K562 (cell line): ENCODE data around the gene PRDM2. TPM values are rescaled to one million over a fixed set of nuclear protein-coding genes. Genes with fewer than 3 reads are reported as not detected.

ENCODE experiments used
- ATAC-seq: fragments of 200-7000 bp; cut with Tn5 transposase; 3 replicates; pipeline ENCODE4 v1.9.1; 2020; ENCODE audit warnings: moderate library complexity
- BruUV-seq: library from RNA; stranded (reverse); fragments of 400-500 nt; replicated peaks from 2 replicates; lab custom pipeline; 2021; lab: Mats Ljungman, UMichigan
- CTCF ChIA-PET: fragments of 300-600 bp; formaldehyde crosslinking; extraction: SDS; loops from one replicate; lab custom pipeline; 2021; ENCODE audit warnings: low intra/inter-chr PET ratio; lab: Yijun Ruan, JAX
- POLR2A ChIA-PET: fragments of 300-600, 350-650 bp; sonication (Branson Sonifier 250); formaldehyde crosslinking; extraction: SDS; loops from one replicate; lab custom pipeline; 2021; ENCODE audit warnings: antibody characterized with exemption, inconsistent platforms; lab: Yijun Ruan, JAX
- DNase-seq, 4 experiments: peaks; one replicate each; pipeline versions ENCODE4 v3.0.0 to v3.0.0-alpha.2; 2011 to 2018; ENCODE audit warnings: low spot score in 3 of 4, mixed read lengths in 3 of 4; ENCODE audit errors: extremely low read depth in 1 of 4
- FAIRE-seq: peaks from 2 replicates; lab custom pipeline; 2011; peaks lifted over from hg19 to GRCh38; lab: Jason Lieb, UNC
- H2AFZ ChIP-seq: 2 replicates; pipeline ENCODE4 v1.6.0; 2011; ENCODE audit warnings: low read depth, low read length, control low read depth, inconsistent platforms
- H3K27ac ChIP-seq: fragments of 200-600 bp; 3 replicates; pipeline ENCODE4 v1.8.0; 2011; ENCODE audit warnings: low read depth, mild to moderate bottlenecking, control low read depth, inconsistent platforms, low read length, moderate library complexity, mixed read lengths; ENCODE audit errors: extremely low read depth
- H3K27me3 ChIP-seq, 2 experiments: fragments of 300-600 bp in 1 of 2; 2 replicates in 1 of 2; 3 replicates in 1 of 2; pipeline versions ENCODE4 v1.6.0 to v1.8.0; 2011; ENCODE audit warnings: inconsistent platforms in 2 of 2, low read length in 2 of 2, mild to moderate bottlenecking in 1 of 2, mixed read lengths in 1 of 2, moderate library complexity in 1 of 2; ENCODE audit not compliant: control insufficient read depth in 2 of 2, insufficient read depth in 2 of 2
- H3K36me3 ChIP-seq: fragments of 300-600 bp; 3 replicates; pipeline ENCODE4 v1.8.0; 2011; ENCODE audit warnings: mild to moderate bottlenecking, low read length, inconsistent platforms; ENCODE audit not compliant: control insufficient read depth, insufficient read depth
- H3K4me1 ChIP-seq, 2 experiments: fragments of 200-600 bp in 1 of 2; replicated peaks in 1 of 2; 2 replicates in 1 of 2; 3 replicates in 1 of 2; pipeline versions ENCODE4 v1.5.1 to v1.8.0; 2011; ENCODE audit warnings: inconsistent platforms in 2 of 2, low read length in 2 of 2, mild to moderate bottlenecking in 1 of 2, mixed read lengths in 1 of 2, moderate library complexity in 1 of 2; ENCODE audit not compliant: control insufficient read depth in 2 of 2, insufficient read depth in 2 of 2
- H3K4me2 ChIP-seq: 2 replicates; pipeline ENCODE4 v1.6.1; 2011; ENCODE audit warnings: low read length, control low read depth, inconsistent platforms, mixed read lengths; ENCODE audit not compliant: insufficient read depth
- H3K4me3 ChIP-seq: fragments of 200-600 bp; sonication (generic), shearing (Covaris generic); 2 replicates; pipeline ENCODE4 v1.5.1; 2016; ENCODE audit warnings: control low read depth, inconsistent platforms
- H3K79me2 ChIP-seq: fragments of 200-600 bp; 3 replicates; pipeline ENCODE4 v1.8.0; 2011; ENCODE audit warnings: low read length, inconsistent platforms; ENCODE audit not compliant: control insufficient read depth, insufficient read depth
- H3K9ac ChIP-seq, 2 experiments: 2 replicates each; pipeline versions ENCODE4 v1.6.0 to v1.6.1; 2011; ENCODE audit warnings: low read depth in 2 of 2, low read length in 2 of 2, control low read depth in 1 of 2, inconsistent platforms in 1 of 2, mild to moderate bottlenecking in 1 of 2, mixed read lengths in 1 of 2; ENCODE audit not compliant: insufficient read depth in 1 of 2
- H3K9me1 ChIP-seq: one replicate; pipeline ENCODE4 v1.6.0; 2011; ENCODE audit warnings: inconsistent platforms, mild to moderate bottlenecking, low read length, moderate library complexity; ENCODE audit not compliant: control insufficient read depth, insufficient read depth
- H3K9me3 ChIP-seq: replicated peaks from 2 replicates; pipeline ENCODE4 v1.5.1; 2011; ENCODE audit warnings: low read depth, low read length, inconsistent platforms; ENCODE audit not compliant: control insufficient read depth, insufficient read depth
- H4K20me1 ChIP-seq: replicated peaks from 2 replicates; pipeline ENCODE4 v1.6.1; 2011; ENCODE audit warnings: low read length, inconsistent platforms, mixed read lengths; ENCODE audit not compliant: control insufficient read depth, insufficient read depth
- CBX3 ChIP-seq, 2 experiments: IDR thresholded peaks; 1 replicate in 1 of 2; 2 replicates in 1 of 2; pipeline ENCODE4 v1.6.1; 2012; ENCODE audit warnings: inconsistent platforms in 2 of 2, low read length in 2 of 2, borderline replicate concordance in 1 of 2, control low read depth in 1 of 2
- HMGXB4 ChIP-seq: sonication (generic); formaldehyde crosslinking; IDR thresholded peaks from 2 replicates; pipeline ENCODE4 v1.8.1; 2023; ENCODE audit warnings: mild to moderate bottlenecking, missing genetic modification reagents
- ZBTB8A ChIP-seq: fragments of 450-650 bp; IDR thresholded peaks from 2 replicates; pipeline ENCODE4 v1.6.1; 2018; ENCODE audit warnings: mild to moderate bottlenecking, moderate library complexity; ENCODE audit not compliant: partially characterized antibody
- WGBS: fragments of 100-300 bp; shearing (Covaris generic); methylation state at CpG from one replicate; pipeline ENCODE4 v1.1.6; 2016; ENCODE audit warnings: low coverage, mixed read lengths; ENCODE audit not compliant: insufficient coverage; ENCODE audit errors: missing lambda C conversion rate; 5-methylcytosine and 5-hydroxymethylcytosine counted together
- in situ Hi-C: fragments of 300-500 bp; cut with MboI; formaldehyde crosslinking; loops from 4 replicates; pipeline ENCODE4 v1.15.0; 2018; ENCODE audit warnings: inconsistent platforms, mixed read lengths
- intact Hi-C: fragments of 100-400 bp; cut with micrococcal nuclease; formaldehyde crosslinking; loops from 2 replicates; pipeline ENCODE4 v1.14.2; 2022
- polyA plus RNA-seq, 8 experiments: library from polyadenylated mRNA; depleted of rRNA in 4 of 8; stranded (reverse) in 5 of 8; unstranded in 3 of 8; fragments of >200 nt; fragmentation: Nextera tagmentation in 2 of 8; fragmentation: Illumina TruSeq in 1 of 8; extraction: Ambion mirVana in 2 of 8; extraction: Trizol in 1 of 8; gene quantifications; 2 replicates each; pipeline versions ENCODE4 v1.2.1 to v1.2.3, GENCODE V29; 2011 to 2014; ENCODE audit warnings: inconsistent platforms in 1 of 8, missing spikeins in 1 of 8
- total RNA-seq, 7 experiments: library from RNA; depleted of rRNA in 6 of 7; stranded (reverse); fragments of >200 nt in 6 of 7; fragmentation: Illumina TruSeq in 2 of 7; extraction: Trizol in 2 of 7; gene quantifications; 2 replicates each; pipeline versions ENCODE4 v1.2.1 to v1.2.3, GENCODE V29; 2011 to 2021; ENCODE audit warnings: low replicate concordance in 1 of 7

Gene PRDM2
- total and polyA plus RNA-seq, 9 of the 15 experiments (the other 6 are each of a cell fraction or from before 2014, with no cell fraction given) = 5.4 to 27.6 (median 12.5) TPM

DNA sequence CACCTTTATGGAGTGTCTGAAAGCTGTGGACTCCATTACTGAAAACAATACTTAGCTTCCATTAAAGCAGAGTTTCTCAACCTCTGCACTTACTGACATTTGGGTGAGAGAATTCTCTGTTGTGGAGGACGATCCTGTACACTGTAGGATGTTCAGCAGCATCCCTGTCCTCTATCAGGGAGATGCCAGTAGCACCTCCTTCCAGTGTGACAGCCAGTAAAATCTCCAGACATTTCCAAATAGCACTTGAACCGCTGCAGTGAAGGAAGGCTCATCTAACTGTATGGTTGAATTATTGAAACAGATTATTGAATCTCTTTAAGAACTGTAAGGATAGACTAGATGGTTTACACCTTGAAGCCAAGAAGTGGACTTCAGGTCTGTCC, 3.1 kb downstream of the PRDM2 start:
- H3K4me2 ChIP-seq = no peak overlapping the region
- ATAC-seq = no peak
- ChIA-PET CTCF (no interaction called here), POLR2A (interaction anchor here (1.0 to 1.4 kb wide), 2 partner anchors 29 to 32 kb away, joined by 3 read pairs; no protein-coding TSS in a partner anchor)
- no peak for DNase-seq
- no peaks in the 10 kb centered on the region for H3K36me3 ChIP-seq
- TF ChIP-seq ZBTB8A = no peak
- TF ChIP-seq CBX3 (IDR thresholded peaks at IDR 0.05; ENCODE audit: borderline replicate concordance in 1 of 2, low read length in 2 of 2) = no peak
- no peak for TF ChIP-seq HMGXB4 (CRISPR knock-in tag)
- intact Hi-C loops (no loop called here), in situ Hi-C loops (no loop called here)
- WGBS = 10% methylated on average over 2 of the region's 2 CpGs
- no peaks in the 10 kb centered on the region; the same call in 1 of the 2 replicates for H3K9me3 ChIP-seq
- H3K9me1 ChIP-seq = no peaks in the 10 kb centered on the region
- BruUV-seq = no TSS peak
- H3K9ac ChIP-seq = no peak overlapping the region
- no peak overlapping the region for H2AFZ ChIP-seq
- peaks cover 29 to 32% of the 10 kb centered on the region in 2 experiments; a peak in 4 of 5 replicates for H3K27me3 ChIP-seq
- H3K4me3 ChIP-seq = no peak overlapping the region
- H3K4me1 ChIP-seq = peaks cover 0 to 11% of the 10 kb centered on the region in 2 experiments; a peak in 2 of 5 replicates
- FAIRE-seq = no peak
- no peak overlapping the region for H3K27ac ChIP-seq
- no peaks in the 10 kb centered on the region for H4K20me1 ChIP-seq
- H3K79me2 ChIP-seq = no peaks in the 10 kb centered on the region
